HG02852 (cell line): ENCODE results near the gene TMEM125.

Experiments used
- ATAC-seq: cut with Tn5 transposase; IDR thresholded peaks from one replicate; pipeline ENCODE4 v1.9.1; 2021; ENCODE audit warnings: mild to moderate bottlenecking, moderate library complexity; ENCODE audit not compliant: unreplicated experiment

TMEM125 gene

DNA sequence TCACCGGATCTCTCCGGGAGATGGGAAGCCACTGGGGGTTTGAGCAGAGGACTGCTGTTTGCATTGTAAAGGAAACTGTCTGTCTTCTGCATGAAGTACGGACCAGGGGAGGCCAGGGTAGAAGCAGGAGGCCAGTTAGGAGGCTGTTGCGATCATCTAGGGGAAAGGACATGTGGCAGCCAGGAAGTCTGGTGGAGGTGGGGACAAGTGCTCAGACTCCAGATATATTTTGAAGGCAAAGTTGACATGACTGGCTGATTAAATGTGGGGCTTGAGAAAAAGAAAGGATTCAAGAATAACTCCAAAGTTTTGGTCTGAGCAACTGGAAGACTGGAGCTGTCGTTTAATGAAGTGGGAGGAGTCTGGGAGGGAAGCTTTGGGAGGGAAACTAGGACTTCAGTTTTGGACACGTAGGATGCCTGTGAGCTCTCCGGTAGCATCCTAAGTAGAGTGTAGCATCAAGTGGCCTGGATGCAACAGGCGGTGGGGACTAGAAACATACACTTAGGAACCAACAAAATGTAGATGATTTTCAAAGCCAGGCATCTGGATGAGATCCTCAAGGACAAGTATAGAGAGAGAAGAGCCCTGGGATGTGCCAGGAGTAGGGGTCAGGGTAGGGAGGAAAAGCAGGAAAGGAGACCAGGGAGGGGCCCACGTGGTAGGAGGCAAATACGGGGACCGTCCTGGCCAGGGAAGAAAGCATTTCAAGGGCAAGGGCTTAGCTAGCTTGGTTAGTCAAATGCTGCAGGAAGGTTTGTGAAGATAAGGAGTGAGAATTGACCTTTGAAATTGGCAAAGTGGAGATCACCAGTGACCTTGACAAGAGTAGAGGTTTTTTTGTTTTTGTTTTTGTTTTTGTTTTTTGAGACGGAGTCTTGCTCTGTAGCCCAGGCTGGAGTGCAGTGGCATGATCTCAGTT lies 19.3 kb downstream of the TMEM125 start:
- no peak for ATAC-seq

DNA sequence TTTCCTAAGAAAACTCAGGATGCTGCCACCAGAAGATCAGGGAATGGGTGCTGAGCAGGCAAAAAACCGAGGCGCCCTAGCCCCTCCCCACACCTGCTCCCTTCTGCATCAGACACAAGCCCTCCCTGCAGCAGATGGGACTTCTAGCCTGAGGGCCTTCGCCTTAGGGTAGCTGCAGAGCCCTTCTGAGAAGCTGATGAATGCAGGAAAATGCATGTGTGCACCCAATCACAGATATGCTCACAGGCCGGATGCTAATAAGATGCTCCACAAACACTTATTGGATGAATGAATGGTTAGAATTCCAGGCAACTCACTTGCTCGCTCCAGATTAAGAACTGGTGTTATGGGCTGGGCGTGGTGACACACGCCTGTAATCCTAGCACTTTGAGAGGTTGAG lies 22.4 kb downstream of the TMEM125 start:
- ATAC-seq, result no peak

DNA sequence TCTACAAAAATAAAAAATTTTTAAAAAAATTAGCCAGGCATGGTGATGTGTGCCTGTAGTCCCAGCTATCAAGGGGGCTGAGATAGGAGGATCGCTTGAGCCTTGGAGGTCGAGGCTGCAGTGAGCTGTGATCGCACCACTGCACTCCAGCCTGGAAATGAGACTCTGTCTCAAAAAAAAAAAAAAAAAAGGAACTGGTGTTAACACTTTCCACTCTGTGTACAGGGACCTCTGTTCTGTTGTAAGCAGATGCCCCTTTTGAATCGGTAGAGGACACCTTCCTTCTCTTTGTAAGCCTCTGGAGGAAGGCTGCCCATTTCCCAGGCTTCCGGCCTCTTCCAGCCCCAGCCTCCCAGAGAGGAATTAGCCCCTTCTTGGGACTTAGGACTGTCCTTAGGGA lies 22.9 kb downstream of the TMEM125 start:
- ATAC-seq, result no peak

DNA sequence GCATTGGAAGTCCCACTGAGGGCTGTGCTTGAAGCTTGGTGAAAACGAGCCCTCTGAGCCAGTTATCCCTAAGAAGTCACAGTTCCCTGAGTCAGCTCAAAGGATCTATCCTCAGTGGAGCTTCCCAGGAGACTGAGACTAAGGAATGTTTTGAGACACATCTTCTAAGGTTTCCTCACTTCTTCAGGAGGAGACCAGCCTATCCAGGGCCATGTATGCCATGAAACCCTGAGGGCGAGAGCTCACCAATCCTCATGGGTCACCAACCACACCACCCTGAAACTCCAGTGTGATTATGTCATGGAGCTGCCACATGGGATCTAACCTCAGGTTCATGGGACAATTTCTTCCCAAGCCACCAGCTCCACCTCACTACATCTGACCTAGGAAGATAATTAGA lies 23.4 kb downstream of the TMEM125 start:
- no peak for ATAC-seq

DNA sequence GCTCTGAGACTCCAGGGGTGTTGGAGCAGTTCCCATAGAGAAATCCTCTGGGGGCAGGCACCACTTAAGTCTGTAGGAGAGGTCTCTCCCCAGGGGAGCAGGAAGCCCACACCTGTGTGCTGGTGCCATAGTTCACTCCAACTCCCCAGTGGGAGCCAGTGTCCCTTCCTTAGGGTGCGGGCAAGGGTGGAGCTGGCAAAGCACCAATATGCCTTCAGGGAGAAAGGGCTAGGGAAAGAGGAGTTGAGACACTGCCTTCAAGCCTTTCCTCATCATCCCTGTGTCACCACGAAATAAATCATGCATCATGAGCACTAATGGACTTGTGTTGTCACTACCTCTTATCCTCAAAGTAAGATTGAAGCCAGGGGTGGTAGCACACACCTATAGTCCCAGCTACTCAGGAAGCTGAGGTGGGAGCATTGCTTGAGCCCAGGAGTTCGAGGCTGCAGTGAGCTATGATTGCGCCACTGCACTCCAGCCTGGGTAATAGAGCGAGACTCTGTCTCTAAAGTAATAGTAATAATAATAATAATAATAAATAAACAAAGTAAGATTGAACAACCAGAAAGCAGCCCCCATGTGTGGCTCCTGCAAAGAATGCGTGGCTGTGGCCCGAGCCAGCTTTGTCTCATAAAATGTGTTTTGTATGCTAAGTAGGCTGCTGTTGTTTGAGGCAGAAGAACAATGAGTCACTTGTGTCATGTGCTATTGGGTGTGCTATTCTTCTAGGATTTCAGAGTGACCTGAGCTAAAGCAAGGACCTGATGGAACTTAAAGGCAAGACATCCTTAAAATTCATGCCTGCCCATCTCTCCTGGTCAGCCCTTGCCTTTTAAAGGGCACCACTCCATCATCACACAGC lies 24.3 kb downstream of the TMEM125 start:
- ATAC-seq, result no peak

DNA sequence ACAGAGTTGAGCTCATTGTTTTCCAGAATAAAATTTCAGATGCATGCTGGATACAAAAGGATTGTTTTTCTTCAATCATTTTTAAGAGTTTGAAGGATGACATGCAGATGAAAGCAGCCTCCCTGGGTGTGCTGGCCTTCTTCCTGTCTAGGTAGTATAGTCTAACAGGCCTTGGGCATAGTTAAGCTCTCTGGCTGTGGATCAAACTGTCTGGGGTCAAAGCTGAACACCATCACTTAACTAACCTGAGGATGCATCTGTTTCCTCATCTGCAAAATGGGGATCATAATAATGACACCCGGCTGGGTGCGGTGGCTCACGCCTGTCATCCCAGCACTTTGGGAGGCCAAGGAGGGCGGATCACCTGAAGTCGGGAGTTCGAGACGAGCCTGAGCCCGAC lies 25.0 kb downstream of the TMEM125 start:
- ATAC-seq, result no peak

DNA sequence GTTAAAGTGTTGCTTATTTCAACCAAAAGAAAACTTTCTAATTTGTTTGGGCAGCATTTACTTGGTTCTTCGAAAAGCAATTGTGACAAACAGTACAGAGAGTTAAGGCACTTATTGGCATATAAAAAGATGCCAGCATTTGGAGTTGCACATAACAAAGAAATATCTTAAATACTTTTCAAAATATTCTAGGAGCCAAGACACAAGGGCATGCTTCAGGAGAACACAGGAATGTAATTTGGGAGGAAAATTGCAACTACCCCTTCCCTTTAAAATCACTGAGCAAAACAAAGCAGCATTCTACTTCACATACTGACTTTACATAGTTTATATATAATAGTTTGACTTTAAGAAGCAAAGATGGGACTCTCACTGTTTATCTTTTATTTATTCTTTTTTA lies 26.4 kb downstream of the TMEM125 start:
- no peak for ATAC-seq

DNA sequence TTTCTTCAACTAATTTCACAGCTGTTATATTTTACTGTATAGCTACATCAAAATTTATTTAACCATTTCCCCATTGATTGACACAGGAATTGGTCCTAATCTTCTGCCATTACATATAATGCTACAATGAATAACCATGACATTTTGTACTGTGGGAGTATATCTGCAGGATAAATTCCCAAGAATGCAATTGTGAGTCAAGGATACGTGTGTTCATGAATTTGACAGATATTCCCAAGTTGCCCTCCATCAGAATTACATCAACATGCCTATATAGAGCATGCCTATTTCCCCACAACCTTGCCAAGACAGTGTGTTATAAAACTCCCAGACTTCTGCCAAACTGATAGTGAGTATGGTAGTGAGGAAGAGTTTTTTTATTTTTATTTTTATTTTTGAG lies 28.3 kb downstream of the TMEM125 start:
- ATAC-seq, result no peak

DNA sequence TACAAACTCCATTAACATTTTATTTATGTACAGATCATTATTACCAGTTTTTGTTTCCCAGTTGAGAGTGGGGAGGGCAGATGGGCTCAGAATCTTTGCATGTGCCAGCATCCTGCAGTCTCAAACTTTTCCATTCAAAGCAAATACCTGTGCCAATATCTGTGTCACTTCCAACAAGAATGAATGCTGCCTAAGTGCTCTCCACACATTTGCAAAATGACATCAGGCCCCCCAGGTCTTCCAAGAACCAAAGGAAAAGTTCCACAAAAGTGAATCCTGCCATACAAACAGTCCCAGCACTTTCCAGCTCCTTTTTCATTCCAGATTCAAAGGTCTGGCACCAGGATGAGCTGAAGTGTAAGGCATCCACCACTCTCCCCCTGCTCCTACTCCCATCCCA lies 29.3 kb downstream of the TMEM125 start:
- ATAC-seq, result no peak

DNA sequence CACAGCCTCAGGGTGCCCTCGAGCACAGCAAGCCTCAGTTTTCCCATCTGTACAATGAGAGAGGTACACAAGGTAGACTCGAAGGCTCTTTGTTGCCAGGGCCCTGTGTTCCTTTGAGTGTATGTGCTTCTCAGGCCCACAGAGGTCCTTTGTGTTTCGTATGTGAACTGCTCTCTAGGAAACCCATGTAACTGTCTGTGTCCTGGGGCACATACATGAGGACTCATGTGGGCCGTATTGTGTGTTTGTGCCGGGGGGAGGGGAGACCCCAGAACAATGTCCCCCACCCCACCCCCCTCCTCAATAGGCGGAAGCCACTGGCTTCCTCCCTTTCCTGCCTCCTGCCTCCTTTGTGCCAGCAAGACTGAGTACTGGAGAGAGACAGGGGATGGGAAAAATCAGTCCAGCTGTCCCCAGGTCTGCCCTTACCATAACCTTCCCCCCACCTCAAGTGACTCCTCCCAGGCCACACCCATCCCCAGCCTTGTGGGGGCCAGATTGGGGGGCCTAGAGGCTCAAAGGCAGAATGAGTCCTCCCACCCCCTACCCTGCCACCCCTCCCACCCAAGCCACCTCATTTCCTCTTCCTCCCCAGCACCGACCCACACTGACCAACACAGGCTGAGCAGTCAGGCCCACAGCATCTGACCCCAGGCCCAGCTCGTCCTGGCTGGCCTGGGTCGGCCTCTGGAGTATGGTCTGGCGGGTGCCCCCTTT lies 30.8 kb downstream of the TMEM125 start, which contains the start of gene TIE1:
TSS of gene TIE1 (plus strand) at position 605 of the 717 bp plus-strand sequence. CDS start at position 695, 90 bp downstream.
- ATAC-seq, result no peak

DNA sequence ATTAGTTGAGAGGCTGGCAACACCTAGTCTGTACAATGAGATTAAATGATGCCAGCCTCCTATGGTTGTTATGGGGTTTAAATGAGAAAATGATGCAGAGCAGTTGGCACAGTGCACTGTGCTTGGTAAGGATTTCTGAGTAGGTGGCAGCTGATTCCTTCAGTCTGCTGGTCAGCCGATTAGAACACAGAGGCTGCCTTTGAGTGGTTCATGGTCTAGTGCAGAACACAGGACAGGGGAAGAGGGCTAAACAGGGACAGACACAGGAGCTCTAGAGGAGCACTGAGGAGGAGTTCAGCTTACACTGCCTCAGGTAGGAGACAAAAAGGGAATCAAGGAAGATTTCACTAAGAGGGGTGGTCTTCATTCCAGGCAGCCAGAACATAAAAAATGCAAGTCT lies 32.4 kb downstream of the TMEM125 start:
- ATAC-seq, result no peak

DNA sequence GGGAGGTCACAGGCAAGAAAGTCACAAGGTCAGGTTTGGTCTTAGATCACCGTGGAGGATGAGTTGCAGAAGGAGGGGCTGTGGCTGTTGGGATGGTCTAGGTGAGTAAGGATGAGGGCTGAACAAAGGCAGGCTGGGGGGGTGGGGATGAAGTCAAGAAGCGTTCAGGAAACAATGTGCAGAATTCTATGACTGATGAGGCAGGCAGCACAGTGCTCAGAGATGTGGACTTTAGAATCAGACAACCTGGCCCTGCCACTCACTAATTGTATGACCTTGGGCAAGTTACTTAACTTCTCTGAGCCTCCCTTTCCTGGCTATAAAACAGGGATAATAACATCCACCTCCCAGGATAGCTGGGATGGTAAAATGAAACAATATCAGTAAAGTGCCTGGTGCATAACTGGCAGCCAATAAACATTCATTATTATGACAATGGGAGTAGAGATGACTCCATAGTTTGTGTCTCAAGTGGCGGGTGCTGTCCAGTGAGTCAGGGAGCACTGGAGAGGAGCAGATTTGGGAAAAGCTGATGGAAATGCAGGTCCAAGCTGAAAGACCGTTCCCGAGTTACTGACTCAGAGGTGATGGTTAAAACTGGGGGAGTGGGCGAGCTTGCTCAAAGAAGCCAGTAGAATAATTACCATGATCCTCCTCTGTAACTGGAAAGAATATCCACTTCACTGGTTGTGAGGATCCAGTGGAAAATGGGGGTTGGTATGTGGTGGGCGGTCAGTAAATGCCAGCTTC lies 33.1 kb downstream of the TMEM125 start:
- ATAC-seq, result no peak

DNA sequence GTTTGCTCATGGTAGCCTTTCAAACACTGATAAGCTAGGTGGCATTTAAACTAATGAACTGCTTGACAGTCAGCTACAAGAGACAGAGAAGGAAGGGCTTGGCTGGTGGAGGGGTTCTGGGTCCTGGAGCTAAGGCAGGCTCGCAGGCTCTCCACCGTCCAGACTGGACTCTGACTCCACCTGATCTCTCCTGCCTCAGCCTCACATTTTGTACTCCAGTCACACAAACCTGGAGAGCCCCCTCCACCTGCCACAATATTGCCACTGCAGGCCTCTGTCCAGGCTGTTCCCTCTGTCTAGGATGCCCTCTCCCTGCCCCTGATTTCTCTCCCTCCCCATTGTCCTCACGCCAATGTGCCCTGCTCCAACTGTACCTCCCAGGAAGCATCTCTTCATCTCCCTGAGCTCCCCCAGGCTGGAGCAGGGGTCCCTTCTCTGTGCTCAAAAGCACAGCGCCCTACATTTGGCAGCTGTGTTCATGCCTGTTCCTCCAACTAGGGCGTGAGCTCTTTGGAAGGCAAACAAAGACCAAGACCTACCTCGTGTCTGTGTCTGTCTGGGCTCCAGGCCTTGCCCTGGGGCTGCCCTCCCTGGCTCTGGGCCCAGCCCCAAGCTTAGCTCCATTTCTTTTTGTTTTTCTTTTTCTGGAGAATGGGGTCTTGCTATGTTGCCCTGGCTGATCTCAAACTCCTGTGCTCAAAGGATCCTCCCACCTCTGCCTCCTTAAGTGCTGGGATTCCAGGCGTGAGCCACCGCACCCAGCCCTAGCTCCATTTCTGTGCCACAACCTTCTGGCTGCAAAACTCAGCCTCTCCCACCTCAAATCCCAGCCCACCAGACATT lies 33.9 kb downstream of the TMEM125 start:
- ATAC-seq, result no peak

DNA sequence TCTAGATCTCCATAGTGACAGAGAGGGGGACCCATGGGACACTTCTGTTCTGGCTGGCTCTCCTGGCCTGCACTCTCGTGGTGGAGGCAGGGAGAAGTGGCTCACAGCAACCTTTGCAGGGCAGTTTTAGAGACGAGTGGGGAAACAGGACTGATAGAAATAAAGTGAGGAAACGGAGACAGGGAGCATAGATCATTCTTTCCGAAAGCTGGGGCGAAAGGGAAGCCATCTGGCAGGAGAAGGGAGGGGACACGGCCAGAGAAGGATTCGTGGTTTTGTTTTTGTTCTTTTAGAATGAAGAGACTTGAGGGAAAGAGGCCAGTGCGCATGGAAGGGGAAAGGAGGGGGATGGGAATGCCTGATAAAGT lies 34.5 kb downstream of the TMEM125 start:
- ATAC-seq, result no peak

DNA sequence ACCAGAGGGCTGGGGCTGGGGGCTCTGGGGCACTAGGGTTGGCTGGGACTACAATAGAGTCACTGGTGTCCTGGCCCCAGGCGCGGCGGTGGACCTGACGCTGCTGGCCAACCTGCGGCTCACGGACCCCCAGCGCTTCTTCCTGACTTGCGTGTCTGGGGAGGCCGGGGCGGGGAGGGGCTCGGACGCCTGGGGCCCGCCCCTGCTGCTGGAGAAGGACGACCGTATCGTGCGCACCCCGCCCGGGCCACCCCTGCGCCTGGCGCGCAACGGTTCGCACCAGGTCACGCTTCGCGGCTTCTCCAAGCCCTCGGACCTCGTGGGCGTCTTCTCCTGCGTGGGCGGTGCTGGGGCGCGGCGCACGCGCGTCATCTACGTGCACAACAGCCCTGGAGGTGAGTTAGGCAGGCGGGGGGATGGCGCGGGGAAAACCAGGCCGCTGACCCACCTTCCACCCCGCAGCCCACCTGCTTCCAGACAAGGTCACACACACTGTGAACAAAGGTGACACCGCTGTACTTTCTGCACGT lies 35.1 kb downstream of the TMEM125 start:
- ATAC-seq, result no peak

DNA sequence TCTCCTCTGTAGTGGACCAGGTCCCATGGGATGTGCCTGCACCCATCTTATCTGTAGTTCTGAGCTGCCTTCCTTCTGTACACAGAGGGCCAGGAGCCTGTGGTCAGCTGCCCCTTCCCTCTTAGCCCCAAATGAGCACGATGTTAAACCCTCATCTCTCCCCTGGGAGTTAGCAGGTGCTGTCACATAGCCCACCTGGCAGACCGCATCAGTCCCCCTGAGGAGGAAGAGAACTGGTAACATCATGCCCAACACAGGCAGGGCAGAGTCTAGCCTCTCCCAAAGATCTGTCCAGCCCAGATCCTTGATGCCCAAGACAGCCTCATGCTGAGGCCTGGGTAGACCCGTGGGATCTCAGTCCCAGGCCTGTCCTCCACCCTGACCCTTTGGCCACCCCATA lies 35.7 kb downstream of the TMEM125 start:
- ATAC-seq, result no peak

DNA sequence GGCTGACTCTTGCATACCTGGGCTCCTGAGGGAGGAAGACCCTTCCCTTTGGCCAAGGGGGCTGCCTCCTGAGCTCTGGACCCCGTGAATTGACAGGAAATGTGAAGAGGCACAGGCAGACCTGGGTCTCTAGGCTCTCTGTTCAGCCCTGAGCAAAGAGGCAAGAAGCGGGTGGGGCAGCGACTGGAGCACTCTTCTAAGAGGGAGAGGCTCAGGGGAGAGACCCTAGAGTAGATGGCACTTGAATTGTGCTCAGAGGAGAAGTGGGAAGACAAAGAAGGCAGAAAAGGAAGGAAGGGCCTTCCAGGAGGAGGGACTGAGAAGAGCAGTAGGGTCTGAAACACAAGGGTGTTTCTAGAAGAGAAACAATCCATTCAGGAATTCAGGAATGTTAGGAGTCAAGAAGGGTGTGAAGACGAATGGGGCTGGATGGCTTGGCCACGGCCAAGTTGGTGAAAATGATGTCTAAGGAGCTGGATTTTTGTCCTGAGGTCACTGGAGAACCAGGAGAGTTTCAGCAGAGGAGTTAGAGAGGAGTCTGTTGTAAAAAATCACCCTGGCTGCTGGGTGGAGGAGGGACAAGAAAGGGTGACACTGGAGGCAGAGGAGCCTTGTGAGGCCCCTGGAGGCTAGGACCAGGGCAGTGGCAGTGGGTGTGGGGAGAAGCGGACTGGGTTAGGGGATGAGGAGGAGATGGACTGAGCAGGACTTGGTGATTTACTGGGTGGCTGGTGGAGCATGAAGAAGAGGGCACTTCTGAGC lies 36.3 kb downstream of the TMEM125 start:
- ATAC-seq, result no peak

DNA sequence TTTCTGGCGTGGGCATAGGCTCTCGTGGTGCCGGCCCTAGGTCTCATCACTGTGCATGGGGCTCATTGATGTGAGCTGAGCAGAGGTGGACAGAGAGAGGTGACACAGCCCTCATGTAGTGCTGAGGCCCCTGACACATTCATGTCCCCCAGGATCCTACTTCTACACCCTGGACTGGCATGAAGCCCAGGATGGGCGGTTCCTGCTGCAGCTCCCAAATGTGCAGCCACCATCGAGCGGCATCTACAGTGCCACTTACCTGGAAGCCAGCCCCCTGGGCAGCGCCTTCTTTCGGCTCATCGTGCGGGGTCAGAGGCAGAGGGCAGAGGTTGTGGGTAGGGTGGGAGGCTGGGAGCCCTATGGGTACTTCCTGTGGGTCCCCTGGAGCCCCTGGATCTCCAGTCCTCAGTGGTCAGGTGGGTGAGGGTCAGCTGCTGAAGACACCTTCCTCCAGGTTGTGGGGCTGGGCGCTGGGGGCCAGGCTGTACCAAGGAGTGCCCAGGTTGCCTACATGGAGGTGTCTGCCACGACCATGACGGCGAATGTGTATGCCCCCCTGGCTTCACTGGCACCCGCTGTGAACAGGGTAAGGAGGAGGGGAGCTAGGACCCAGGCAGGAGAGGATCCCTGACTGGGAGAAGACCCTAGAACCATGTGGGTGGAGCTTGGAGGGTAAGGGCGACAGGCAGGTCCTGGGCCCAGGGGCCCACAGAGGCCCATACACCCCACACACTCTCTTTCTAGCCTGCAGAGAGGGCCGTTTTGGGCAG lies 37.1 kb downstream of the TMEM125 start:
- ATAC-seq, result no peak
